ENCODE results near the gene ATF6.

ATF6 gene

GRCh38 chr1:161810780-161811179, 44.7 kb downstream of the ATF6 start:
- no peaks in the 10 kb centered on the region for H4K20me1 ChIP-seq (ENCODE audit: insufficient read depth)
- no peak overlapping the region for H3K4me3 ChIP-seq (IDR thresholded peaks at IDR 0.05; ENCODE audit: insufficient read depth, low read depth, low read length)
- no peak overlapping the region for H3K4me2 ChIP-seq
- no peak overlapping the region for H3K27ac ChIP-seq
- H3K27me3 ChIP-seq (ENCODE audit: insufficient read depth, low read depth): no peaks in the 10 kb centered on the region
- no peak overlapping the region for H3K9ac ChIP-seq
- peaks cover 18% of the 10 kb centered on the region; the same call in 1 of the 2 replicates for H3K36me3 ChIP-seq (ENCODE audit: insufficient read depth)
- H2AFZ ChIP-seq (ENCODE audit: low read depth): no peak overlapping the region
- TF ChIP-seq CTCF (conservative IDR thresholded peaks at IDR 0.05; ENCODE audit: low read depth, low read length): no peak
- peaks cover 97% of the 10 kb centered on the region for H3K4me1 ChIP-seq (ENCODE audit: low read depth, poor library complexity, severe bottlenecking)
- peaks cover 61% of the 10 kb centered on the region; the same call in 1 of the 2 replicates for H3K79me2 ChIP-seq (ENCODE audit: insufficient read depth, low read depth)

GRCh38 chr1:161816201-161816600, 50.1 kb downstream of the ATF6 start:
- Histone ChIP-seq H2AFZ (ENCODE audit: low read depth) (no peak overlapping the region), H3K4me3 (IDR thresholded peaks at IDR 0.05; ENCODE audit: insufficient read depth, low read depth, low read length) (no peak overlapping the region), H4K20me1 (ENCODE audit: insufficient read depth) (no peaks in the 10 kb centered on the region), H3K27me3 (ENCODE audit: insufficient read depth, low read depth) (no peaks in the 10 kb centered on the region), H3K79me2 (ENCODE audit: insufficient read depth, low read depth) (peaks cover 51% of the 10 kb centered on the region), H3K36me3 (ENCODE audit: insufficient read depth) (peaks cover 9% of the 10 kb centered on the region; the same call in 1 of the 2 replicates), H3K27ac (peak overlapping the region; percentile 64), H3K4me1 (ENCODE audit: low read depth, poor library complexity, severe bottlenecking) (peaks cover 87% of the 10 kb centered on the region), H3K9ac (peak overlapping the region; percentile 28; the same call in 1 of the 2 replicates), H3K4me2 (peak overlapping the region; percentile 50)
- TF ChIP-seq CTCF (conservative IDR thresholded peaks at IDR 0.05; ENCODE audit: low read depth, low read length): no peak

- Histone ChIP-seq H3K9ac (peak overlapping the region; percentile 8; the same call in 1 of the 2 replicates), H3K36me3 (ENCODE audit: insufficient read depth) (peaks cover 8% of the 10 kb centered on the region; the same call in 1 of the 2 replicates), H3K4me1 (ENCODE audit: low read depth, poor library complexity, severe bottlenecking) (peaks cover 82% of the 10 kb centered on the region), H3K4me2 (peak overlapping the region; percentile 50), H3K27ac (peak overlapping the region; percentile 64), H3K79me2 (ENCODE audit: insufficient read depth, low read depth) (peaks cover 47% of the 10 kb centered on the region), H4K20me1 (ENCODE audit: insufficient read depth) (no peaks in the 10 kb centered on the region), H3K27me3 (ENCODE audit: insufficient read depth, low read depth) (no peaks in the 10 kb centered on the region), H3K4me3 (IDR thresholded peaks at IDR 0.05; ENCODE audit: insufficient read depth, low read depth, low read length) (no peak overlapping the region), H2AFZ (ENCODE audit: low read depth) (no peak overlapping the region)
- no peak for TF ChIP-seq CTCF (conservative IDR thresholded peaks at IDR 0.05; ENCODE audit: low read depth, low read length)
Measured at GRCh38 chr1:161817176-161817730, 51.1 kb downstream of the ATF6 start.

- H3K4me3 ChIP-seq (IDR thresholded peaks at IDR 0.05; ENCODE audit: insufficient read depth, low read depth, low read length): no peak overlapping the region
- no peak for TF ChIP-seq CTCF (conservative IDR thresholded peaks at IDR 0.05; ENCODE audit: low read depth, low read length)
- H3K27me3 ChIP-seq (ENCODE audit: insufficient read depth, low read depth): no peaks in the 10 kb centered on the region
- no peak overlapping the region for H3K9ac ChIP-seq
- no peaks in the 10 kb centered on the region for H3K36me3 ChIP-seq (ENCODE audit: insufficient read depth)
- H4K20me1 ChIP-seq (ENCODE audit: insufficient read depth): no peaks in the 10 kb centered on the region
- no peak overlapping the region for H3K27ac ChIP-seq
- no peak overlapping the region for H2AFZ ChIP-seq (ENCODE audit: low read depth)
- H3K79me2 ChIP-seq (ENCODE audit: insufficient read depth, low read depth): peaks cover 25% of the 10 kb centered on the region
- peaks cover 63% of the 10 kb centered on the region for H3K4me1 ChIP-seq (ENCODE audit: low read depth, poor library complexity, severe bottlenecking)
- H3K4me2 ChIP-seq: no peak overlapping the region
Measured at GRCh38 chr1:161820914-161821313, 54.8 kb downstream of the ATF6 start.

All from KMS-11 (cell line).